Measurements from ENCODE around the gene ZBTB46. TPM values are rescaled to one million over a fixed set of nuclear protein-coding genes. Genes with fewer than 3 reads are reported as not detected.
A peak's percentile ranks its signal among the peaks of the same experiment; 100 is the strongest.

Gene ZBTB46
- total RNA-seq, 1 experiment from 2014 or later = 2.5 TPM

DNA sequence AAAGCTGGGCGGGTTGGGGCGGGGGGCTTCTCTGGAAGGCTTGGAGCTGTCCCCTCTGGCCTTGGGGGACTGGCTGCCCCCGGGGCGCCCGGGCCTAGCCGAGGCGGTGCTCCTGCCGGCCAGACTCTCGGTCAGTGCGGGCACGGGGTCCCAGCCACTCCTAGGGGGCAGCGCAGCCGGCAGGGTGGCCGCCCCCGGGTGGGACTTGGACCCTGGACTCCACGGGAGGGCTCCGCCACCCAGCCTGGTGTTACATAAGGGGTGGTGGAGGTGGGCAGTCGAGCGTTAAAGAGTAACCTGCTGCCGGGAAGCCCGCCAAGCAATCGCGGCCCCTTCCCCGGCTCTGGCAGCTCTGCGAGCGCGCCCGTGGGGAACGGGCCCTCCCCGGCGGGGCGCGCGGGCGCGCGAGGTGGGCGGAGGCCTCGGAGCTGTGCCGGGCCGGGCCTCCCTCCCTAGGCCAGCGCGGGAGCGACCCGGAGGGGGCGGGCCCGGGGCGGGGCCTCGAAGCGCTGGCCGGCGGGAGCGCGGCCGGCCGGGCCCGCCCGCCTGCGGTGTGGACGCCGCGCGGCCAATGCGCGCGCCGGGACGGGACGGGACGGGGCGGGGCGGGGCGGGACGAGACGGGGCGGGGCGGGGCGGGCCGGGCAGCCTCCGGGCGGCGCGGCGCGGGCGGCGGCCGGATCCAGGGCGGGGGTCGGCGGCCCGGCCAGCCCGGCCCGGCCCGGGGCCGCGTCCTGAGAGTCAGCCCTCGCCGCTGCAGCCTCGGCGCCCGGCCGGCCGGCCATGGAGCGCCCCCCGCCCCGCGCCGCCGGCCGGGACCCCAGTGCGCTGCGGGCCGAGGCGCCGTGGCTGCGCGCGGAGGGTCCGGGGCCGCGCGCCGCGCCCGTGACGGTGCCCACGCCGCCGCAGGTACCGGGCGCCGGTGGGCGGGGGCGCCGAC is 91.7 kb downstream of the ZBTB46 start, which contains the start of gene SLC2A4RG:
Gene SLC2A4RG, plus strand, starts transcription at position 647 of the 940 bp plus-strand sequence. Its CDS starts 137 bp downstream, at position 784.
- intact Hi-C loops (cut with micrococcal nuclease; ENCODE audit: unreplicated experiment) = no loop called here
- BruUV-seq (replicated peaks) = no TSS peak
- peak within 1 kb of the TSS; percentile 64 for H3K27ac Mint-ChIP-seq (ENCODE audit: unreplicated experiment)
- peaks cover 65% of the 10 kb centered on the region for H3K36me3 Mint-ChIP-seq (ENCODE audit: insufficient read depth, unreplicated experiment)
- peak within 1 kb of the TSS; percentile 72 for H3K4me3 Mint-ChIP-seq (ENCODE audit: low read depth, unreplicated experiment)
- TF ChIP-seq, protein P1, sequence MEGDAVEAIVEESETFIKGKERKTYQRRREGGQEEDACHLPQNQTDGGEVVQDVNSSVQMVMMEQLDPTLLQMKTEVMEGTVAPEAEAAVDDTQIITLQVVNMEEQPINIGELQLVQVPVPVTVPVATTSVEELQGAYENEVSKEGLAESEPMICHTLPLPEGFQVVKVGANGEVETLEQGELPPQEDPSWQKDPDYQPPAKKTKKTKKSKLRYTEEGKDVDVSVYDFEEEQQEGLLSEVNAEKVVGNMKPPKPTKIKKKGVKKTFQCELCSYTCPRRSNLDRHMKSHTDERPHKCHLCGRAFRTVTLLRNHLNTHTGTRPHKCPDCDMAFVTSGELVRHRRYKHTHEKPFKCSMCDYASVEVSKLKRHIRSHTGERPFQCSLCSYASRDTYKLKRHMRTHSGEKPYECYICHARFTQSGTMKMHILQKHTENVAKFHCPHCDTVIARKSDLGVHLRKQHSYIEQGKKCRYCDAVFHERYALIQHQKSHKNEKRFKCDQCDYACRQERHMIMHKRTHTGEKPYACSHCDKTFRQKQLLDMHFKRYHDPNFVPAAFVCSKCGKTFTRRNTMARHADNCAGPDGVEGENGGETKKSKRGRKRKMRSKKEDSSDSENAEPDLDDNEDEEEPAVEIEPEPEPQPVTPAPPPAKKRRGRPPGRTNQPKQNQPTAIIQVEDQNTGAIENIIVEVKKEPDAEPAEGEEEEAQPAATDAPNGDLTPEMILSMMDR (IDR thresholded peaks at IDR 0.05; ENCODE audit: unreplicated experiment) = no peak
- CTCF ChIA-PET = no interaction called here
- H3K4me1 Mint-ChIP-seq (ENCODE audit: low read depth, unreplicated experiment) = no peaks in the 10 kb centered on the region
- no peaks in the 10 kb centered on the region for H3K9me3 Mint-ChIP-seq (ENCODE audit: low read depth, unreplicated experiment)
- peak; percentile 90 for DNase-seq
- H3K27me3 Mint-ChIP-seq (ENCODE audit: unreplicated experiment) = no peaks in the 10 kb centered on the region

DNA sequence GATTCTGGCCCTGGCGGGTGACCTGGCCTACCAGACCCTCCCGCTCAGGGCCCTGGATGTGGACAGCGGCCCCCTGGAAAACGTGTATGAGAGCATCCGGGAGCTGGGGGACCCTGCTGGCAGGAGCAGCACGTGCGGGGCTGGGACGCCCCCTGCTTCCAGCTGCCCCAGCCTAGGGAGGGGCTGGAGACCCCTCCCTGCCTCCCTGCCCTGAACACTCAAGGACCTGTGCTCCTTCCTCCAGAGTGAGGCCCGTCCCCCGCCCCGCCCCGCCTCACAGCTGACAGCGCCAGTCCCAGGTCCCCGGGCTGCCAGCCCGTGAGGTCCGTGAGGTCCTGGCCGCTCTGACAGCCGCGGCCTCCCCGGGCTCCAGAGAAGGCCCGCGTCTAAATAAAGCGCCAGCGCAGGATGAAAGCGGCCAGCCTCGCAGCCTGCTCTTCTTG is 92.4 kb downstream of the ZBTB46 start:
- CTCF ChIA-PET = no interaction called here
- H3K4me3 Mint-ChIP-seq (ENCODE audit: low read depth, unreplicated experiment) = peak overlapping the region; percentile 34
- no peak overlapping the region for H3K27ac Mint-ChIP-seq (ENCODE audit: unreplicated experiment)

DNA sequence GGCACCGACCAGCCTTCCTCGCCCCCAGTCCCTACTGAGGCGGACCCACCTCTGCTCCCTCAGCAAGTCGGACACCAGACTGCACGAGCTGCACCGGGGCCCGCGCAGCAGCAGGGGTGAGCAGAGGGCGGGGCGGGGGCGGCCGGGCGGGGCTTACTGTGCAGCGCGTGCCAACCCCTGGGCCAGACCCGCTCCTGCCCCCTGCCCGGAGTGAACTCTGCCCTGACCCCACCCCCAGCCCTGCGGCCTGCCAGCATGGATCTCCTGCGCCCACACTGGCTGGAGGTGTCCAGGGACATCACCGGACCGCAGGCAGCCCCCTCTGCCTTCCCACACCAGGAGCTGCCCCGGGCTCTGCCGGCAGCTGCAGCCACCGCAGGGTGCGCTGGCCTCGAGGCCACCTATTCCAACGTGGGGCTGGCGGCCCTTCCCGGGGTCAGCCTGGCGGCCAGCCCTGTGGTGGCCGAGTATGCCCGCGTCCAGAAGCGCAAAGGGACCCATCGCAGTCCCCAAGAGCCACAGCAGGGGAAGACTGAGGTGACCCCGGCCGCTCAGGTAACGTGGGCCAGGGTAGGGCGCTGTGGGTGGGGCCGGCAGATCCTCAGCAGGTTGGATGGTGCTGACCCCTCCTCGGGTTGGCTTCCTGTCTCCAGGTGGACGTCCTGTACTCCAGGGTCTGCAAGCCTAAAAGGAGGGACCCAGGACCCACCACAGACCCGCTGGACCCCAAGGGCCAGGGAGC is 92.9 kb downstream of the ZBTB46 start:
- H3K27me3 Mint-ChIP-seq (ENCODE audit: unreplicated experiment) = no peaks in the 10 kb centered on the region
- CTCF ChIA-PET = no interaction called here
- BruUV-seq (replicated peaks) = no TSS peak
- no peaks in the 10 kb centered on the region for H3K4me1 Mint-ChIP-seq (ENCODE audit: low read depth, unreplicated experiment)
- H3K27ac Mint-ChIP-seq (ENCODE audit: unreplicated experiment) = no peak overlapping the region
- H3K9me3 Mint-ChIP-seq (ENCODE audit: low read depth, unreplicated experiment) = no peaks in the 10 kb centered on the region
- intact Hi-C loops (cut with micrococcal nuclease; ENCODE audit: unreplicated experiment) = no loop called here
- TF ChIP-seq, protein P1 (IDR thresholded peaks at IDR 0.05; ENCODE audit: unreplicated experiment) = no peak
- peaks cover 65% of the 10 kb centered on the region for H3K36me3 Mint-ChIP-seq (ENCODE audit: insufficient read depth, unreplicated experiment)
- DNase-seq = no peak
- H3K4me3 Mint-ChIP-seq (ENCODE audit: low read depth, unreplicated experiment) = peak overlapping the region; percentile 34

More for the DNA sequence above, 92.4 kb downstream of the ZBTB46 start:
- no peaks in the 10 kb centered on the region for H3K9me3 Mint-ChIP-seq (ENCODE audit: low read depth, unreplicated experiment)
- no peaks in the 10 kb centered on the region for H3K27me3 Mint-ChIP-seq (ENCODE audit: unreplicated experiment)
- BruUV-seq (replicated peaks) = no TSS peak
- intact Hi-C loops (cut with micrococcal nuclease; ENCODE audit: unreplicated experiment) = no loop called here
- H3K36me3 Mint-ChIP-seq (ENCODE audit: insufficient read depth, unreplicated experiment) = peaks cover 67% of the 10 kb centered on the region
- H3K4me1 Mint-ChIP-seq (ENCODE audit: low read depth, unreplicated experiment) = no peaks in the 10 kb centered on the region
- no peak for DNase-seq
- TF ChIP-seq, protein P1 (IDR thresholded peaks at IDR 0.05; ENCODE audit: unreplicated experiment) = no peak

DNA sequence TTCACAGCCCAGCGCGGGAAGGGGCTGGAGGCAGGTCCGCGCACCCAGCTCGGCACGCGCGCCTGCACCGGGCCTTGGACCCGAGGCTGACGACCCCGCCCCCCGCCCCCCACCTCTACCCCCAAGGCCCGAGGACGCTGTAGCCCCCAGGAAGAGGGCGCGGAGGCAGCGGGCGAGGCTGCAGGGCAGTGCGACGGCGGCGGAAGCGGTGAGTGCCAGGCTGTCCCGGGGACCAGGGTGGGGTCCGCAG is 93.4 kb downstream of the ZBTB46 start:
- BruUV-seq (replicated peaks) = no TSS peak
- no peak for DNase-seq
- H3K4me1 Mint-ChIP-seq (ENCODE audit: low read depth, unreplicated experiment) = no peaks in the 10 kb centered on the region
- H3K27me3 Mint-ChIP-seq (ENCODE audit: unreplicated experiment) = no peaks in the 10 kb centered on the region
- TF ChIP-seq, protein P1 (IDR thresholded peaks at IDR 0.05; ENCODE audit: unreplicated experiment) = no peak
- no peaks in the 10 kb centered on the region for H3K9me3 Mint-ChIP-seq (ENCODE audit: low read depth, unreplicated experiment)
- H3K27ac Mint-ChIP-seq (ENCODE audit: unreplicated experiment) = no peak overlapping the region
- H3K4me3 Mint-ChIP-seq (ENCODE audit: low read depth, unreplicated experiment) = no peak overlapping the region
- CTCF ChIA-PET = interaction anchor here (1.7 kb wide), 1 partner anchor 9 kb away, joined by 8 read pairs; no protein-coding TSS in a partner anchor
- H3K36me3 Mint-ChIP-seq (ENCODE audit: insufficient read depth, unreplicated experiment) = peaks cover 65% of the 10 kb centered on the region
- intact Hi-C loops (cut with micrococcal nuclease; ENCODE audit: unreplicated experiment) = no loop called here

Data from Calu3 (cell line).